HepG2 (cell line): Measurements from ENCODE around the gene SMG5. TPM values are rescaled to one million over a fixed set of nuclear protein-coding genes. Genes with fewer than 3 reads are reported as not detected.

Experiments
- ATAC-seq: fragments of 200-7000 bp; cut with Tn5 transposase; 3 replicates; pipeline ENCODE4 v1.9.1; 2020; ENCODE audit warnings: mild to moderate bottlenecking, moderate library complexity
- BruUV-seq: library from RNA; stranded (reverse); fragments of 400-500 nt; replicated peaks from 2 replicates; lab custom pipeline; 2021; lab: Mats Ljungman, UMichigan
- CTCF ChIA-PET: fragments of 300-600 bp; formaldehyde crosslinking; extraction: SDS; loops from one replicate; lab custom pipeline; 2021; ENCODE audit warnings: low total read pairs, inconsistent platforms, low intra/inter-chr PET ratio; lab: Yijun Ruan, JAX
- POLR2A ChIA-PET: fragments of 350-600 bp; sonication (Branson Sonifier 250); formaldehyde crosslinking; loops from one replicate; lab custom pipeline; 2020; ENCODE audit warnings: antibody characterized with exemption, inconsistent platforms; lab: Yijun Ruan, JAX
- DNase-seq: peaks from one replicate; pipeline ENCODE4 v3.0.0-alpha.2; 2015; ENCODE audit warnings: low spot score
- FAIRE-seq: peaks from 3 replicates; lab custom pipeline; 2011; peaks lifted over from hg19 to GRCh38; lab: Jason Lieb, UNC
- H2AFZ ChIP-seq: one replicate; pipeline ENCODE4 v1.6.1; 2011; ENCODE audit warnings: low read length, inconsistent platforms
- H3K27ac ChIP-seq: fragments of 300-600 bp; 3 replicates; pipeline ENCODE4 v1.8.0; 2011; ENCODE audit warnings: mixed run types, mild to moderate bottlenecking, mixed read lengths, low read length, inconsistent platforms; ENCODE audit not compliant: insufficient read depth; ENCODE audit errors: extremely low read length
- H3K27me3 ChIP-seq, 2 experiments: fragments of 200-600 bp in 1 of 2; 2 replicates in 1 of 2; 3 replicates in 1 of 2; pipeline versions ENCODE4 v1.6.0 to v1.8.0; 2011; ENCODE audit warnings: low read length in 2 of 2, mild to moderate bottlenecking in 2 of 2, moderate library complexity in 2 of 2, inconsistent platforms in 1 of 2; ENCODE audit not compliant: insufficient read depth in 2 of 2, control insufficient read depth in 1 of 2
- H3K36me3 ChIP-seq, 2 experiments: fragments of 200-600 bp in 1 of 2; replicated peaks in 1 of 2; 2 replicates in 1 of 2; 3 replicates in 1 of 2; pipeline versions ENCODE4 v1.5.1 to v1.8.0; 2011; ENCODE audit warnings: low read length in 2 of 2, inconsistent platforms in 1 of 2; ENCODE audit not compliant: insufficient read depth in 2 of 2, control insufficient read depth in 1 of 2
- H3K4me1 ChIP-seq: 2 replicates; pipeline ENCODE4 v1.5.1; 2012; ENCODE audit warnings: low read length, inconsistent platforms; ENCODE audit not compliant: insufficient read depth
- H3K4me2 ChIP-seq: 2 replicates; pipeline ENCODE4 v1.6.0; 2011; ENCODE audit warnings: low read depth, low read length, inconsistent platforms
- H3K4me3 ChIP-seq, 3 experiments: fragments of 200-600 bp in 1 of 3; sonication (generic), shearing (Covaris generic) in 1 of 3; replicated peaks in 1 of 3; 2 replicates each; pipeline ENCODE4 v1.5.1; 2011 to 2016; ENCODE audit warnings: low read length in 3 of 3, inconsistent platforms in 2 of 3, low read depth in 2 of 3, mild to moderate bottlenecking in 2 of 3, control low read depth in 1 of 3, mixed read lengths in 1 of 3; ENCODE audit not compliant: insufficient read depth in 1 of 3
- H3K79me2 ChIP-seq: one replicate; pipeline ENCODE4 v1.6.1; 2011; ENCODE audit warnings: low read length, inconsistent platforms; ENCODE audit not compliant: insufficient read depth
- H3K9ac ChIP-seq: 2 replicates; pipeline ENCODE4 v1.6.0; 2011; ENCODE audit warnings: mild to moderate bottlenecking, low read depth, low read length, inconsistent platforms; ENCODE audit not compliant: insufficient read depth
- H3K9me3 ChIP-seq: 2 replicates; pipeline ENCODE4 v1.5.1; 2012; ENCODE audit warnings: mild to moderate bottlenecking, low read length
- H4K20me1 ChIP-seq: 2 replicates; pipeline ENCODE4 v1.6.0; 2011; ENCODE audit warnings: inconsistent platforms, mild to moderate bottlenecking, low read length, moderate library complexity; ENCODE audit not compliant: insufficient read depth
- AGO2 ChIP-seq: fragments of 200-400 bp; formaldehyde crosslinking; optimal IDR thresholded peaks from 2 replicates; pipeline ENCODE3; 2017; ENCODE audit warnings: mild to moderate bottlenecking, low read depth, low read length, moderate library complexity
- ATF7 ChIP-seq, 2 experiments: fragments of 450-650 bp in 1 of 2; sonication (generic) in 1 of 2; formaldehyde crosslinking in 1 of 2; IDR thresholded peaks; 2 replicates each; pipeline versions ENCODE4 v1.4.0 to v1.6.1; 2016 to 2020; ENCODE audit warnings: antibody characterized with exemption in 1 of 2, mild to moderate bottlenecking in 1 of 2, missing genetic modification reagents in 1 of 2
- RBFOX2 ChIP-seq: fragments of 200-400 bp; formaldehyde crosslinking; IDR thresholded peaks from 2 replicates; pipeline ENCODE4 v1.6.1; 2017; ENCODE audit warnings: low read depth, mild to moderate bottlenecking, low read length
- XBP1 ChIP-seq: sonication (generic); formaldehyde crosslinking; IDR thresholded peaks from 2 replicates; pipeline ENCODE4 v1.5.0; 2020; ENCODE audit warnings: missing genetic modification reagents
- ZNF264 ChIP-seq: sonication (generic); formaldehyde crosslinking; IDR thresholded peaks from 2 replicates; pipeline ENCODE4 v1.4.0; 2020; ENCODE audit warnings: missing genetic modification reagents
- WGBS: methylation state at CpG from one replicate; pipeline ENCODE4 v1.1.6; 2017; ENCODE audit warnings: low lambda C conversion rate; 5-methylcytosine and 5-hydroxymethylcytosine counted together
- in situ Hi-C: cut with HindIII; loops from 2 replicates; pipeline ENCODE4 v1.10.0; 2017; ENCODE audit warnings: low pct_unique_long_range_greater_than_20kb; ENCODE audit not compliant: extremely low pct_ligation_motif_present
- intact Hi-C: fragments of 100-400 bp; cut with micrococcal nuclease; formaldehyde crosslinking; loops from one replicate; pipeline ENCODE4 v1.10.0; 2022; ENCODE audit not compliant: unreplicated experiment
- polyA plus RNA-seq, 8 experiments: library from polyadenylated mRNA; depleted of rRNA in 3 of 8; stranded (reverse) in 7 of 8; unstranded in 1 of 8; fragments of >200 nt; fragmentation: Illumina TruSeq in 4 of 8; extraction: Trizol in 4 of 8; gene quantifications; 2 replicates each; pipeline versions ENCODE4 v1.2.1 to v1.2.3, GENCODE V29; 2011 to 2016; ENCODE audit warnings: low read depth in 4 of 8, missing spikeins in 1 of 8, mixed read lengths in 1 of 8; ENCODE audit not compliant: insufficient read depth in 1 of 8
- total RNA-seq, 5 experiments: library from RNA; depleted of rRNA; stranded (reverse); fragments of >200 nt; fragmentation: Illumina TruSeq; extraction: Trizol; gene quantifications; 2 replicates each; pipeline ENCODE4 v1.2.3, GENCODE V29; 2016; ENCODE audit warnings: low read depth in 1 of 5

The SMG5 gene
- total and polyA plus RNA-seq, 2 of the 13 experiments (the other 11 are each of a cell fraction or from before 2014, with no cell fraction given): 50.5 to 84.0 TPM

DNA sequence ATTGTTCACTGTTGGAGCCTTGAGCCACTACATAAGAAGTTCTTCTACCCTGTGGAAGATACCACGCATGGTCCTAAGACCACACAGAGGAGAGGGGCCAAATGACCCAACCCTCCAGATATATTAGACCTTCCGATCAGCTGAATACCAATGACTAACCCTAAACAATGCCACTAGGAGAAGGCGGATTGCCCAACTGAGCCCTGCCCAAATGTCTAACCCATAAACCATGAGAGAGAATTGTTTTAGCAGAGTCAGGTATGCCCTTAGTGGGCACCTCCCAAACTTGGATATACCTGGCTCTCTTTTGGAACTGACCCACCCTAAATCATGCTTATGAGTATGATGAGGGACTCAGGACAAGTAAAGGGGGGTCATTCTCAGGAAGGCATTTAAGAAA lies 12.3 kb downstream of the SMG5 start:
- whole genome bisulfite sequencing: 100% methylated on average over 3 of the region's 3 CpGs
- no peak for ATAC-seq
- in situ Hi-C loops (no loop called here), intact Hi-C loops (no loop called here)
- Histone ChIP-seq H2AFZ (no peak overlapping the region), H3K27me3 (no peaks in the 10 kb centered on the region), H4K20me1 (no peaks in the 10 kb centered on the region), H3K4me3 (no peak overlapping the region), H3K27ac (no peak overlapping the region), H3K36me3 (peaks cover 49 to 82% of the 10 kb centered on the region in 2 experiments), H3K9me3 (no peaks in the 10 kb centered on the region), H3K4me1 (no peaks in the 10 kb centered on the region), H3K79me2 (no peaks in the 10 kb centered on the region), H3K9ac (no peak overlapping the region), H3K4me2 (no peak overlapping the region)
- no peak for DNase-seq
- ChIA-PET POLR2A (interaction anchor here (3.1 kb wide), 1 partner anchor 12 kb away, joined by 18 read pairs; the partner anchor contains the start of gene SMG5), CTCF (no interaction called here)
- no peak for FAIRE-seq
- BruUV-seq: no TSS peak
- no peak for TF ChIP-seq XBP1 (CRISPR knock-in tag)
- TF ChIP-seq AGO2: no peak
- no peak for TF ChIP-seq ATF7 (IDR thresholded peaks at IDR 0.05)
- TF ChIP-seq ATF7 (CRISPR knock-in tag; IDR thresholded peaks at IDR 0.05): no peak

DNA sequence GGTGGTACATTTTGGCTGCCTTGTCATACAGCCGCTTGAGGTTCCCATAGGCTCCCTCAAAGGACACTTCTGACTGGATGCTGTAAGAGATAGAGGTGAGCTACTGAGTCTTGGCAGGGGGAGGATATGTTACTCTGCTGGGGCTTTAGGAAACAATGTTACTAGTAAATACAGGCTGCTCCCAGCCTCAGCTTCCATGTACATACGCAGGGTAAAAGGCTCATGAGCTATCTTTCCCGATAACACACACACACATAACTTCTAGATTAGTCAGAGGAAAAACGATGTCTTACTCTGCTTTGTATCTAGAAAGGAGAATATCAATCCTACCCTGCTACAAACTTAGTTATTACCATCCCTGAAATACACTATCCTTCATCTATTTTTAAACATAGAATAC lies 14.3 kb downstream of the SMG5 start:
- ChIA-PET POLR2A (interaction anchor here (1.5 kb wide), 1 partner anchor 15 kb away, joined by 6 read pairs; the partner anchor contains the start of gene SMG5), CTCF (no interaction called here)
- H3K79me2 ChIP-seq: no peaks in the 10 kb centered on the region
- no peaks in the 10 kb centered on the region for H4K20me1 ChIP-seq
- H3K9me3 ChIP-seq: no peaks in the 10 kb centered on the region
- no peaks in the 10 kb centered on the region; a peak in 1 of 5 replicates for H3K27me3 ChIP-seq
- no peaks in the 10 kb centered on the region for H3K4me1 ChIP-seq
- H3K4me3 ChIP-seq: no peak overlapping the region
- no TSS peak for BruUV-seq
- intact Hi-C loops (no loop called here), in situ Hi-C loops (no loop called here)
- H3K27ac ChIP-seq: no peak overlapping the region
- TF ChIP-seq ZNF264 (CRISPR knock-in tag): no peak
- 0 out of 2 replicates have a peak, but pooled peaks have one; percentile 6 for TF ChIP-seq RBFOX2
- 97% methylated on average over 4 of the region's 4 CpGs for WGBS
- no peak overlapping the region for H3K4me2 ChIP-seq
- DNase-seq: no peak
- peaks cover 39 to 76% of the 10 kb centered on the region in 2 experiments for H3K36me3 ChIP-seq
- FAIRE-seq: no peak
- H2AFZ ChIP-seq: no peak overlapping the region
- H3K9ac ChIP-seq: no peak overlapping the region
- ATAC-seq: no peak
